Heart right ventricle (tissue), 16 donors: ENCODE results near the gene TPM2. TPM values are rescaled to one million over a fixed set of nuclear protein-coding genes. Genes with fewer than 3 reads are reported as not detected.
A peak's percentile ranks its signal among the peaks of the same experiment; 100 is the strongest.

Source experiments
- ATAC-seq, 8 donors: fragments of 200-7000 bp; cut with Tn5 transposase; one replicate each; pipeline ENCODE4 v1.9.1; 2020; ENCODE audit warnings: mild to moderate bottlenecking in 8 of 8, moderate library complexity in 8 of 8, moderate number of reproducible peaks in 1 of 8
- DNase-seq, 2 donors: peaks; one replicate each; pipeline ENCODE4 v3.0.0-alpha.2; 2020
- H3K27ac ChIP-seq, 10 donors: fragments of 200-600 bp; sonication (generic) in 2 of 10; one replicate each; pipeline versions ENCODE4 v1.5.0 to v1.8.0; 2020 to 2022; ENCODE audit warnings: mild to moderate bottlenecking in 3 of 10
- H3K27me3 ChIP-seq, 7 donors: fragments of 200-600 bp; one replicate each; pipeline ENCODE4 v1.8.0; 2021 to 2022; ENCODE audit warnings: mild to moderate bottlenecking in 2 of 7
- H3K36me3 ChIP-seq, 9 donors: fragments of 200-600 bp; sonication (generic) in 1 of 9; one replicate each; pipeline versions ENCODE4 v1.5.0 to v1.8.0; 2020 to 2022; ENCODE audit warnings: mild to moderate bottlenecking in 2 of 9
- H3K4me1 ChIP-seq, 9 donors: fragments of 200-600 bp; sonication (generic) in 1 of 9; one replicate each; pipeline versions ENCODE4 v1.5.0 to v1.8.0; 2020 to 2022; ENCODE audit warnings: mild to moderate bottlenecking in 4 of 9
- H3K4me3 ChIP-seq, 10 donors: fragments of 200-600 bp; sonication (generic) in 2 of 10; one replicate each; pipeline versions ENCODE4 v1.5.0 to v1.8.0; 2020 to 2022; ENCODE audit warnings: mild to moderate bottlenecking in 7 of 10, moderate library complexity in 2 of 10
- H3K9me3 ChIP-seq, 11 donors: fragments of 200-600 bp in 10 of 11; sonication (generic) in 2 of 11; one replicate each; pipeline versions ENCODE4 v1.5.0 to v1.8.0; 2013 to 2022; ENCODE audit warnings: mild to moderate bottlenecking in 2 of 11, control low read depth in 1 of 11, moderate library complexity in 1 of 11
- CTCF ChIP-seq, 9 donors: fragments of 200-600 bp; sonication (generic) in 2 of 9; IDR thresholded peaks; one replicate each; pipeline versions ENCODE4 v1.5.0 to v1.8.0; 2021 to 2022; ENCODE audit warnings: antibody characterized with exemption in 9 of 9, mild to moderate bottlenecking in 5 of 9, moderate library complexity in 1 of 9
- intact Hi-C, 10 donors: fragments of 100-400 bp; cut with DNase I; formaldehyde crosslinking; loops; one replicate each; pipeline versions ENCODE4 v1.11.1 to v1.14.2; 2022
- microRNA-seq, 2 donors: library from miRNA; unstranded; fragments of <30 nt; microRNA quantifications; one replicate each; pipeline ENCODE4 v1.2.0, GENCODE V29; 2021
- polyA plus RNA-seq, 2 donors: library from polyadenylated mRNA; stranded (reverse); fragments of 200-250 nt; gene quantifications; one replicate each; pipeline ENCODE4 v1.2.3, GENCODE V29; 2013
- total RNA-seq, 10 donors: library from RNA; stranded (reverse); fragmentation: NEBNext Ultra II Directional in 3 of 10; extraction: Animal tissue kit (Norgen Biotek cat#: 25700) in 3 of 10; gene quantifications; one replicate each; pipeline versions ENCODE4 v1.2.1 to v1.2.4, GENCODE V29; 2021 to 2023
- donor health status: Arrhythmogenic right ventricular cardiomyopathy.
- donor health status: ischemic (EF 13 %, LVEDD 7.1; RV severe dilation, severe dysfunction).
- donor health status: healthy with polysubstance abuse.
- donor health status: DM: no; HTN: yes; CAD: no.
- donor health status: DM: no; HTN: no; CAD: no.
- donor health status: ischemic (EF 25% LVEDD 6.9; RV normal size, moderate dysfunction).
- donor health status: ischemic (EF 25% LVEDD 5.7; RV mildly dilated, moderate dysfunction).
- donor health status: healthy.
- donor health status: DM: yes; HTN: yes; CAD: no.
- donor health status: Ischemic cardiomyopathy.
- donor health status: ischemic (EF 35%, LVEDD 5.7; RV mildly dilated, moderate dysfunction).
- donor health status: nonischemic (EF 11% LVEDD 7.7; RV severe dilation, severe dysfunction).
- donor health status: DM: yes; HTN: yes; CAD: no.
- donor health status: PGD.
- donor health status: ischemic (EF 29% LVEDD 5.4; RV normal size, mild dysfunction).
- donor health status: nonischemic (EF 23%, LVEDD 6.1; RV moderate dilation, normal function).

TPM2 gene
- total and polyA plus RNA-seq, 12 donors: 548 to 1,940 (median 784) TPM

DNA sequence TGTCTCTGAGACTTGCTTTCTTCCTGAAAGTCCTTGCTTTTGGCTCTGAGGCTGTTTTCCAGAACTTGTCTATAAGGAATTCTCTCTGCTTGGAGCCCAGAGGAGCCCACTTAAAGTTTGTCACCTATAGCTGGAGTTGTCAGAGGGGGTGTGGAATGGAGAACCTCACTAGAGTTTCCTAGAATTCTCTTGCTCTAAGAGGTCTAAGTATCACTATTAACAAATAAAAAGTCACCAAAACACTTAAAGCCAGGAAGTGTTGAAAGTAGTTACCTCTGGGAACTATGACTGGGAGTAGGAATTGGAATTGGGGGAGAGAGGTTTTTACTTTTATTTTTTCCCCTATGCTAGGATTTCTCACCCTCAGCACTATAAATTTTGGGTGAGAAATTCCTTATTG is 54.0 kb downstream of the TPM2 start:
- Histone ChIP-seq H3K4me3 (no peak overlapping the region), H3K27ac (peak overlapping the region in 1 of 10 donors; percentile 65), H3K27me3 (no peaks in the 10 kb centered on the region), H3K4me1 (peaks cover 0 to 55% (median 0%) of the 10 kb centered on the region in 9 donors), H3K9me3 (no peaks in the 10 kb centered on the region), H3K36me3 (no peaks in the 10 kb centered on the region)
- ATAC-seq (no peak), DNase-seq (no peak)
- TF ChIP-seq CTCF (IDR thresholded peaks at IDR 0.05): no peak
- intact Hi-C loops: no loop called here

Small RNA genes within 50 kb of the gene (microRNA-seq; reads per million reads assigned to microRNA genes)
- 0 reads per million in 2 donors for gene MIR6852
- gene MIR6853: 0 to 0.60 reads per million in 2 donors

Other genes starting within 250 kb of the TPM2 start
- 10 to 100 TPM; 22.1 to 34.9 (median 28.2) TPM for gene RUSC2, start 199.8 kb downstream of the TPM2 start, total RNA-seq
- 10 to 100 TPM; 22.5 to 32.7 TPM for gene RUSC2, start 199.8 kb downstream of the TPM2 start, polyA plus RNA-seq
- gene TESK1, start 84.7 kb downstream of the TPM2 start, total RNA-seq: 10 to 100 TPM; 18.0 to 33.1 (median 22.7) TPM
- 10 to 100 TPM; 36.4 to 38.8 TPM for gene TESK1, start 84.7 kb downstream of the TPM2 start, polyA plus RNA-seq
- gene CD72, start 71.5 kb downstream of the TPM2 start, total RNA-seq: 1 to 10 TPM in 4 of 10 donors, under 1 TPM in 5, not detected in 1; 0.51 to 6.8 (median 0.54) TPM
- under 1 TPM; 0.43 to 0.73 TPM for gene CD72, start 71.5 kb downstream of the TPM2 start, polyA plus RNA-seq
- gene SIT1, start 39.0 kb downstream of the TPM2 start, total RNA-seq: 1 to 10 TPM in 1 of 10 donors, under 1 TPM in 5, not detected in 4; 0.19 to 3.6 (median 0.33) TPM
- gene SIT1, start 39.0 kb downstream of the TPM2 start, polyA plus RNA-seq: under 1 TPM in 1 of 2 donors, not detected in 1; 0.25 TPM
- gene RMRP, start 31.9 kb downstream of the TPM2 start, total RNA-seq: over 10,000 TPM in 3 of 10 donors, 1,000 to 10,000 TPM in 7; 3,879 to 14,997 (median 5,788) TPM
- 100 to 1,000 TPM in 1 of 2 donors, 10 to 100 TPM in 1; 14.9 to 476 TPM for gene RMRP, start 31.9 kb downstream of the TPM2 start, polyA plus RNA-seq
- 10 to 100 TPM; 37.9 to 54.0 (median 43.9) TPM for gene CCDC107, start 31.6 kb downstream of the TPM2 start, total RNA-seq
- gene CCDC107, start 31.6 kb downstream of the TPM2 start, polyA plus RNA-seq: 100 to 1,000 TPM in 1 of 2 donors, 10 to 100 TPM in 1; 95.3 to 210 TPM
- under 1 TPM in 8 of 10 donors, not detected in 2; 0.09 to 0.85 (median 0.30) TPM for gene ARHGEF39, start 24.7 kb downstream of the TPM2 start, total RNA-seq
- gene ARHGEF39, start 24.7 kb downstream of the TPM2 start, polyA plus RNA-seq: 1 to 10 TPM in 1 of 2 donors, under 1 TPM in 1; 0.35 to 1.3 TPM
- 10 to 100 TPM in 1 of 10 donors, 1 to 10 TPM in 1, under 1 TPM in 3, not detected in 5; 0.20 to 13.2 (median 0.24) TPM for gene CA9, start 16.0 kb downstream of the TPM2 start, total RNA-seq
- 1 to 10 TPM in 1 of 2 donors, not detected in 1; 1.0 TPM for gene CA9, start 16.0 kb downstream of the TPM2 start, polyA plus RNA-seq
- gene TLN1, start 42.3 kb upstream of the TPM2 start, total RNA-seq: 100 to 1,000 TPM; 206 to 323 (median 238) TPM
- gene TLN1, start 42.3 kb upstream of the TPM2 start, polyA plus RNA-seq: 100 to 1,000 TPM in 1 of 2 donors, 10 to 100 TPM in 1; 99.6 to 247 TPM
- 10 to 100 TPM; 16.2 to 29.5 (median 20.2) TPM for gene CREB3, start 42.7 kb upstream of the TPM2 start, total RNA-seq
- gene CREB3, start 42.7 kb upstream of the TPM2 start, polyA plus RNA-seq: 10 to 100 TPM; 24.4 to 39.1 TPM
- 100 to 1,000 TPM in 1 of 10 donors, 10 to 100 TPM in 9; 47.4 to 101 (median 74.7) TPM for gene GBA2, start 59.3 kb upstream of the TPM2 start, total RNA-seq
- 100 to 1,000 TPM in 1 of 2 donors, 10 to 100 TPM in 1; 81.9 to 102 TPM for gene GBA2, start 59.3 kb upstream of the TPM2 start, polyA plus RNA-seq
- 10 to 100 TPM; 31.1 to 39.4 (median 34.0) TPM for gene RGP1, start 59.4 kb upstream of the TPM2 start, total RNA-seq
- gene RGP1, start 59.4 kb upstream of the TPM2 start, polyA plus RNA-seq: 1 to 10 TPM; 8.2 to 9.3 TPM
- under 1 TPM in 1 of 10 donors, not detected in 9; 0.60 TPM for gene MSMP, start 64.4 kb upstream of the TPM2 start, total RNA-seq
- under 1 TPM in 1 of 2 donors, not detected in 1; 0.19 TPM for gene MSMP, start 64.4 kb upstream of the TPM2 start, polyA plus RNA-seq
- 10 to 100 TPM; 18.9 to 26.4 (median 20.8) TPM for gene NPR2, start 101.7 kb upstream of the TPM2 start, total RNA-seq
- gene NPR2, start 101.7 kb upstream of the TPM2 start, polyA plus RNA-seq: 10 to 100 TPM; 13.5 to 25.5 TPM
- 1 to 10 TPM in 9 of 10 donors, under 1 TPM in 1; 0.86 to 4.2 (median 2.9) TPM for gene SPAG8, start 122.3 kb upstream of the TPM2 start, total RNA-seq
- 1 to 10 TPM in 1 of 2 donors, under 1 TPM in 1; 0.84 to 6.0 TPM for gene SPAG8, start 122.3 kb upstream of the TPM2 start, polyA plus RNA-seq
- gene HINT2, start 125.1 kb upstream of the TPM2 start, total RNA-seq: 10 to 100 TPM; 56.8 to 83.1 (median 76.7) TPM
- 100 to 1,000 TPM in 1 of 2 donors, 10 to 100 TPM in 1; 69.9 to 120 TPM for gene HINT2, start 125.1 kb upstream of the TPM2 start, polyA plus RNA-seq
- gene FAM221B, start 138.8 kb upstream of the TPM2 start, total RNA-seq: not detected
- gene FAM221B, start 138.8 kb upstream of the TPM2 start, polyA plus RNA-seq: not detected
- 10 to 100 TPM; 13.6 to 22.9 (median 20.5) TPM for gene TMEM8B, start 139.3 kb upstream of the TPM2 start, total RNA-seq
- 1 to 10 TPM; 6.7 to 8.0 TPM for gene TMEM8B, start 139.3 kb upstream of the TPM2 start, polyA plus RNA-seq
- gene OR13J1, start 180.5 kb upstream of the TPM2 start, total RNA-seq: not detected
- not detected for gene OR13J1, start 180.5 kb upstream of the TPM2 start, polyA plus RNA-seq
- 1 to 10 TPM; 1.5 to 6.1 (median 2.2) TPM for gene HRCT1, start 216.3 kb upstream of the TPM2 start, total RNA-seq
- 10 to 100 TPM in 1 of 2 donors, 1 to 10 TPM in 1; 7.2 to 13.9 TPM for gene HRCT1, start 216.3 kb upstream of the TPM2 start, polyA plus RNA-seq
- gene SPAAR, start 219.6 kb upstream of the TPM2 start, total RNA-seq: 10 to 100 TPM in 2 of 10 donors, 1 to 10 TPM in 8; 2.8 to 14.4 (median 5.0) TPM
- 10 to 100 TPM in 1 of 2 donors, 1 to 10 TPM in 1; 7.4 to 20.8 TPM for gene SPAAR, start 219.6 kb upstream of the TPM2 start, polyA plus RNA-seq